ENCODE measurements around the gene ADAMTSL3. TPM values are rescaled to one million over a fixed set of nuclear protein-coding genes. Genes with fewer than 3 reads are reported as not detected.

ADAMTSL3 gene
- total RNA-seq, 6 experiments from 2014 or later = not detected

DNA sequence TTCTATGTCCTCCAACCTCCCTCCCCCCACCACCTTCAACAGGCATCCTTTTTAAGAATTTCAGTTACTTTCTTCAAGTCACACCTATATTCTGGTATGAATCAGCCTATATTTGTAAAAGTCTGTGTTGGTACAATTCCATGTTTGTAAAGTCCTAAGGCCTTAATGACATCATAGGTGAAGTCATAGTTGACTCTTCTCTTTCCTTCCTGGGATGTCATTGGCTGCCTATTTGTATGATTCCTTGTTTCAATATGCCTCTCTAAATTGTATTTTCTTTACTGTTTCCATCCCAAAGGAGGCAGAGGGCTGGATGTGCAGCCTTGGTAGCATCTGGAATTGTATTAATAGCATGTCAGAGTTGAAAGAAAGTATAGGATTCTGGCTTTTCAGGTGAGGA is 56.5 kb downstream of the ADAMTSL3 start:
- Mint-ChIP-seq H3K4me3 (no peak overlapping the region), H3K36me3 (ENCODE audit: low read depth) (no peaks in the 10 kb centered on the region), H3K9me3 (peaks cover 44% of the 10 kb centered on the region), H3K27ac (no peak overlapping the region), H3K27me3 (ENCODE audit: insufficient read depth) (no peaks in the 10 kb centered on the region), H3K4me1 (ENCODE audit: low read depth) (no peaks in the 10 kb centered on the region)
- no peak for DNase-seq
- TF ChIP-seq, protein P1, sequence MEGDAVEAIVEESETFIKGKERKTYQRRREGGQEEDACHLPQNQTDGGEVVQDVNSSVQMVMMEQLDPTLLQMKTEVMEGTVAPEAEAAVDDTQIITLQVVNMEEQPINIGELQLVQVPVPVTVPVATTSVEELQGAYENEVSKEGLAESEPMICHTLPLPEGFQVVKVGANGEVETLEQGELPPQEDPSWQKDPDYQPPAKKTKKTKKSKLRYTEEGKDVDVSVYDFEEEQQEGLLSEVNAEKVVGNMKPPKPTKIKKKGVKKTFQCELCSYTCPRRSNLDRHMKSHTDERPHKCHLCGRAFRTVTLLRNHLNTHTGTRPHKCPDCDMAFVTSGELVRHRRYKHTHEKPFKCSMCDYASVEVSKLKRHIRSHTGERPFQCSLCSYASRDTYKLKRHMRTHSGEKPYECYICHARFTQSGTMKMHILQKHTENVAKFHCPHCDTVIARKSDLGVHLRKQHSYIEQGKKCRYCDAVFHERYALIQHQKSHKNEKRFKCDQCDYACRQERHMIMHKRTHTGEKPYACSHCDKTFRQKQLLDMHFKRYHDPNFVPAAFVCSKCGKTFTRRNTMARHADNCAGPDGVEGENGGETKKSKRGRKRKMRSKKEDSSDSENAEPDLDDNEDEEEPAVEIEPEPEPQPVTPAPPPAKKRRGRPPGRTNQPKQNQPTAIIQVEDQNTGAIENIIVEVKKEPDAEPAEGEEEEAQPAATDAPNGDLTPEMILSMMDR (IDR thresholded peaks at IDR 0.05) = no peak

- Mint-ChIP-seq H3K4me3 (no peak overlapping the region), H3K36me3 (ENCODE audit: low read depth) (no peaks in the 10 kb centered on the region), H3K4me1 (ENCODE audit: low read depth) (no peaks in the 10 kb centered on the region), H3K9me3 (peaks cover 46% of the 10 kb centered on the region), H3K27me3 (ENCODE audit: insufficient read depth) (no peaks in the 10 kb centered on the region), H3K27ac (no peak overlapping the region)
- DNase-seq = no peak
- TF ChIP-seq, protein P1 (IDR thresholded peaks at IDR 0.05) = no peak
Measured at GRCh38 chr15:83711236-83711635, 57.3 kb downstream of the ADAMTSL3 start.

GRCh38 chr15:83713242-83713641 is 59.3 kb downstream of the ADAMTSL3 start:
- H3K27me3 Mint-ChIP-seq (ENCODE audit: insufficient read depth) = no peaks in the 10 kb centered on the region
- H3K4me1 Mint-ChIP-seq (ENCODE audit: low read depth) = no peaks in the 10 kb centered on the region
- H3K36me3 Mint-ChIP-seq (ENCODE audit: low read depth) = no peaks in the 10 kb centered on the region
- peaks cover 32% of the 10 kb centered on the region for H3K9me3 Mint-ChIP-seq
- TF ChIP-seq, protein P1 (IDR thresholded peaks at IDR 0.05) = no peak
- H3K27ac Mint-ChIP-seq = no peak overlapping the region
- DNase-seq = no peak
- no peak overlapping the region for H3K4me3 Mint-ChIP-seq

DNA sequence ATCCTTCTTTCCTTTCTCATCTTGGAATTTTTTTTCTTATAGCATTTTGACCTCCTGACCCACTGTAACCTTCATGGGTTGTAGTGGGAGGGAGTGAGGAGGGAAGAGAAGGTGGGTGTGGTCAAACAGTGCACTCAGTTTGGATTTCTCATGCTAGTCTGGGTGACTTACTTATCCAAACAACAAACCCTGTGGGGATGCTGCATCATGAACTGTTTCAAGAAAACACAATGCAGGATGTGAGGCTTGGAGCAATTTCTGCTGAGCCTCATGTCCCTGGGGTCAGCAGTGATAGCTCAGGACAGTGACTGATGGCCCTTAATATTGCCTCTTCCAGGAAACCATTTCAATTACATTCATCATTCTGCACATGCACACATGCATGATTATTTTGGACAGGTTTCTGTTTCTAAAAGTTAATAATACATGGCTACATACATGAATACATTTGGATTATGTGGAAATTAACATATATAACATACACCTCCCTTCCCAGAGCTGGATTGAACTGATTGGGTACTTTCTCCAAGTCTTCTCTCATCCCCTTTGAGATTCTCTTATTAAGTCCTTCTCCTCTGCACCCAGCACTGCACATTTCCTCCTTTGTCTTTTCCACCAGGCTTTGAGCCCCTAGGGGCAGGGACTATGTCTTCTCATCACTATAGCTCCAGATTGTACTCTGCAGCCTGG is 61.2 kb downstream of the ADAMTSL3 start:
- TF ChIP-seq, protein P1 (IDR thresholded peaks at IDR 0.05) = no peak
- Mint-ChIP-seq H3K27me3 (ENCODE audit: insufficient read depth) (no peaks in the 10 kb centered on the region), H3K27ac (no peak overlapping the region), H3K9me3 (peaks cover 38% of the 10 kb centered on the region), H3K4me3 (no peak overlapping the region), H3K36me3 (ENCODE audit: low read depth) (no peaks in the 10 kb centered on the region), H3K4me1 (ENCODE audit: low read depth) (no peaks in the 10 kb centered on the region)
- no peak for DNase-seq

DNA sequence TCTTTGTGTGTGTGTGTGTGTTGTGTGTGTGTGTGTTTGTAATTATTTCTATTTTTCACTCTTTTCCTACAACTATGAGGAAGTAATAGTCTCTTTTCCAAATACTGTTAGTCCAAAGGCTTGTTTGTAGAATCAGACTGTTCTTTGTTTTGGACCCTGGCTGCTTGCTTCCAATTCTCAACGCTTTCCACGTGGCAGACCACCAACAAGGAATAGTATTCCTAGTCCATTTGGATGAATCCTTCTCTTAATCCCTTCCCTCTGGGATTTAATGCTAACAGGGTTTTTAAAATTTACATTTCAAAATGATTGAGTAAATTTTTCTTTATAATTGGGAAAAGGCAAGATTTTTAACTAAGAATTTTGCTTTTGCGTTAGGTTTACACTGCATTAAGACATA is 62.7 kb downstream of the ADAMTSL3 start:
- no peak for DNase-seq
- Mint-ChIP-seq H3K9me3 (peaks cover 27% of the 10 kb centered on the region), H3K27me3 (ENCODE audit: insufficient read depth) (no peaks in the 10 kb centered on the region), H3K4me1 (ENCODE audit: low read depth) (no peaks in the 10 kb centered on the region), H3K27ac (no peak overlapping the region), H3K4me3 (no peak overlapping the region), H3K36me3 (ENCODE audit: low read depth) (no peaks in the 10 kb centered on the region)
- TF ChIP-seq, protein P1 (IDR thresholded peaks at IDR 0.05) = no peak

Measured in HFFc6 (cell line).